Heart left ventricle (tissue), 16 donors: ENCODE measurements around the gene CPN1. TPM values are rescaled to one million over a fixed set of nuclear protein-coding genes. Genes with fewer than 3 reads are reported as not detected.

Source experiments
- ATAC-seq, 4 donors: fragments of 200-7000 bp; cut with Tn5 transposase; one replicate each; pipeline ENCODE4 v1.9.1; 2020 to 2022; ENCODE audit warnings: moderate library complexity in 4 of 4, mild to moderate bottlenecking in 3 of 4, moderate number of reproducible peaks in 1 of 4
- DNase-seq, 5 donors: peaks; one replicate each; pipeline ENCODE4 v3.0.0-alpha.2; 2020
- H3K27ac ChIP-seq, 12 donors: fragments of 200-600 bp; sonication (generic) in 4 of 12; one replicate each; pipeline versions ENCODE4 v1.5.0 to v1.8.0; 2016 to 2022; ENCODE audit warnings: mild to moderate bottlenecking in 2 of 12
- H3K27me3 ChIP-seq, 9 donors: fragments of 200-600 bp; sonication (generic) in 2 of 9; one replicate each; pipeline versions ENCODE4 v1.5.1 to v1.8.0; 2016 to 2022; ENCODE audit warnings: mild to moderate bottlenecking in 3 of 9
- H3K36me3 ChIP-seq, 9 donors: fragments of 200-600 bp; sonication (generic) in 2 of 9; one replicate each; pipeline versions ENCODE4 v1.5.0 to v1.8.0; 2018 to 2022; ENCODE audit warnings: mild to moderate bottlenecking in 2 of 9
- H3K4me1 ChIP-seq, 12 donors: fragments of 200-600 bp; sonication (generic) in 4 of 12; one replicate each; pipeline versions ENCODE4 v1.5.0 to v1.8.0; 2016 to 2022; ENCODE audit warnings: mild to moderate bottlenecking in 3 of 12
- H3K4me3 ChIP-seq, 12 donors: fragments of 200-600 bp; sonication (generic) in 4 of 12; one replicate each; pipeline versions ENCODE4 v1.5.0 to v1.8.0; 2017 to 2022; ENCODE audit warnings: mild to moderate bottlenecking in 9 of 12, moderate library complexity in 4 of 12
- H3K9me3 ChIP-seq, 12 donors: fragments of 200-600 bp; sonication (generic) in 4 of 12; one replicate each; pipeline versions ENCODE4 v1.5.0 to v1.8.0; 2016 to 2022; ENCODE audit warnings: mild to moderate bottlenecking in 1 of 12
- CTCF ChIP-seq, 12 donors: fragments of 200-600 bp; sonication (generic) in 4 of 12; IDR thresholded peaks; one replicate each; pipeline versions ENCODE4 v1.5.0 to v1.8.0; 2018 to 2022; ENCODE audit warnings: antibody characterized with exemption in 12 of 12, mild to moderate bottlenecking in 5 of 12
- POLR2A ChIP-seq, 2 donors: fragments of 450-650 bp; IDR thresholded peaks; one replicate each; pipeline ENCODE4 v1.6.1; 2017; ENCODE audit warnings: antibody characterized with exemption in 2 of 2, mild to moderate bottlenecking in 2 of 2, moderate library complexity in 2 of 2
- WGBS, 4 donors: extraction: QIAGEN DNeasy Blood & Tissue Kit in 2 of 4; methylation state at CpG; one replicate each; pipeline versions ENCODE4 v1.1.5 to v1.1.7; 2013 to 2018; 5-methylcytosine and 5-hydroxymethylcytosine counted together
- intact Hi-C, 10 donors: fragments of 100-400 bp; cut with DNase I; formaldehyde crosslinking; loops; one replicate each; pipeline versions ENCODE4 v1.11.1 to v1.14.2; 2022
- polyA plus RNA-seq, 2 donors: library from polyadenylated mRNA; stranded (reverse); fragments of 200-250 nt; gene quantifications; one replicate each; pipeline ENCODE4 v1.2.3, GENCODE V29; 2013
- total RNA-seq, 9 donors: library from RNA; depleted of rRNA in 2 of 9; stranded (reverse); fragments of >200 nt in 2 of 9; fragmentation: NEBNext Ultra II Directional in 3 of 9; extraction: Animal tissue kit (Norgen Biotek cat#: 25700) in 3 of 9; gene quantifications; one replicate each; pipeline versions ENCODE4 v1.1.0 to v1.2.4, GENCODE V29; 2016 to 2023
- donor health status: ischemic (EF 13 %, LVEDD 7.1; RV severe dilation, severe dysfunction).
- donor health status: healthy with polysubstance abuse.
- donor health status: DM: no; HTN: yes; CAD: no.
- donor health status: DM: no; HTN: no; CAD: no.
- donor health status: ischemic (EF 25% LVEDD 6.9; RV normal size, moderate dysfunction).
- donor health status: ischemic (EF 25% LVEDD 5.7; RV mildly dilated, moderate dysfunction).
- donor health status: healthy.
- donor health status: DM: yes; HTN: yes; CAD: no.
- donor health status: ischemic (EF 35%, LVEDD 5.7; RV mildly dilated, moderate dysfunction).
- donor health status: nonischemic (EF 11% LVEDD 7.7; RV severe dilation, severe dysfunction).
- donor health status: DM: yes; HTN: yes; CAD: no.
- donor health status: PGD.
- donor health status: ischemic (EF 29% LVEDD 5.4; RV normal size, mild dysfunction).
- donor health status: nonischemic (EF 23%, LVEDD 6.1; RV moderate dilation, normal function).

The CPN1 gene
- total and polyA plus RNA-seq, 11 donors = not detected

DNA sequence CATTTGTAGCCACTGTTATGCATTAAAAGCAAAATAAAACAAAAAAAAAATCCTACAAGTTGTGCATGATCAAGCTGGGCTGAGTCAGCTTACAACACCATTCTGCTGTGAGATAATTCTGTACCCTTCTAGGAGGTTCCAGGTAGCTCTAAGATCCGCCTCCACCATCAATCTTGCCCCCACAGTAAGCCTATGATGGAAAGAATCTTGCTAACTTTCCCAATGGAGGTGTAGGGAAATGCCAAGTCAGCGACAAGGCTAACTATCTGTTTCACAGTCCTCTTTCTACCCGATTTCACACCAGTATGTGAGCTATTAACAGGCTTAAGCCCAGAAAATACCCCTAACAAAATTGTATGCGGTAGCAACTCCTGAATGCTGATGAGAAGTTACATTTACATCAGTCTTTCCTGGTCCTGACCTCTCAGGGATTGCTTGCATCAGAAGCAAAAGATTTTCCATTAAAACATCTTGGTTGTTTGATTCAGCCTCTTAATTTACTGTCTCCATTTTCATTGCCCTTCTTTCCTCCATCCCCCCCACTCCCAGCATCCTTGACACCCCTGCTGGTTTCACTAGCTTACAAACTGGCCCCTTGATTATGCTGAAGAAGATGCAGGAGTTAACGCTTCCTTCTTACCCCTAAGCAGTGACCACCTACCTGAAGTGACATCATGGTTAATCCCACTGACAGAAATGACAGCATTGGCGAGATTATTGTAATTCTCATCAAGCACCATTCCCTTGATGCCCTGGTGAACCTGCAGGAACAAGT lies 27.8 kb downstream of the CPN1 start:
- H3K4me3 ChIP-seq = no peak overlapping the region
- no peak overlapping the region for H3K27ac ChIP-seq
- H3K9me3 ChIP-seq = peaks cover 0 to 9% (median 2%) of the 10 kb centered on the region in 12 donors
- no peaks in the 10 kb centered on the region for H3K36me3 ChIP-seq
- H3K27me3 ChIP-seq = peaks cover 0 to 27% (median 0%) of the 10 kb centered on the region in 9 donors
- DNase-seq (no peak), ATAC-seq (no peak)
- H3K4me1 ChIP-seq = no peaks in the 10 kb centered on the region
- TF ChIP-seq CTCF (IDR thresholded peaks at IDR 0.05) = no peak
- TF ChIP-seq POLR2A (IDR thresholded peaks at IDR 0.05) = no peak
- intact Hi-C loops = no loop called here
- WGBS, 4 donors = 29 to 39% (median 31%) methylated on average over 6 of the region's 6 CpGs

DNA sequence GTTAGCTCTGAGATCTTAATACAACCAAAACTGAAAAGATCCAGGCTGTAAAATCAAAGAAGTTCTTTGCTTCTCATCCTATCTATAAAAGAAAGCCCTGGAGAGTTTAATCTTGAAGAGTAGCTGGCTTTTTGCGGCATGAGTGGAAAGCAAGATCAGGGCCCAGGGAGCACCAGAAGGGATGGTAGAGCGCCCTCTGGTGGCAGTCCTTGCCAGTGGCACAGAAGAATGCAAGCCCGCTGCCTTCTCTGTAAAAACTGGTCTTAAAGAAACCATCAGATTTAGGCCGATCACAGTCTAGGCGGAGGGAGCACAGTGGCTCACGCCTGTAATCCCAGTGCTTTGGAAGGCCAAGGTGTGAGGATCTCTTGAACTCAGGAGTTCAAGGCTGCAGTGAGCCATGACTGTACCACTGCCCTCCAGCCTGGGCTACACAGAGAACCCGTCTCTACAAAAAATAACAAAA lies 35.6 kb downstream of the CPN1 start:
- TF ChIP-seq CTCF (IDR thresholded peaks at IDR 0.05) (peak; percentile 91 to 98 (median 96)), POLR2A (IDR thresholded peaks at IDR 0.05) (no peak)
- Histone ChIP-seq H3K4me1 (peaks cover 0 to 33% (median 21%) of the 10 kb centered on the region in 12 donors), H3K36me3 (no peaks in the 10 kb centered on the region), H3K4me3 (no peak overlapping the region), H3K27me3 (no peaks in the 10 kb centered on the region), H3K27ac (peak overlapping the region in 3 of 12 donors; percentile 14 to 80 (median 50)), H3K9me3 (no peaks in the 10 kb centered on the region)
- intact Hi-C loops = loop anchor here (1.0 to 10.0 kb wide), 9 partner anchors 34 to 201 kb away; partner anchors contain the start of gene DNMBP (in 1 of the 10)
- 16 to 18% (median 18%) methylated on average over 7 of the region's 7 CpGs for WGBS, 4 donors
- peak; percentile 65 to 79 (median 74) for ATAC-seq
- peak; percentile 85 to 92 (median 87) for DNase-seq

GRCh38 chr10:100045592-100045991 lies 36.1 kb downstream of the CPN1 start:
- no peak for ATAC-seq
- peak overlapping the region in 5 of 12 donors; percentile 3 to 80 (median 50) for H3K27ac ChIP-seq

More at GRCh38 chr10:100045592-100045991, 36.1 kb downstream of the CPN1 start:
- intact Hi-C loops = loop anchor here in 8 of 10 donors (2.0 to 10.0 kb wide), 6 partner anchors 33 to 198 kb away; partner anchors contain the start of gene DNMBP (in 2 of the 8)
- DNase-seq = no peak
- WGBS, 4 donors = 50 to 67% (median 61%) methylated on average over 2 of the region's 2 CpGs
- H3K36me3 ChIP-seq = no peaks in the 10 kb centered on the region
- TF ChIP-seq POLR2A (IDR thresholded peaks at IDR 0.05) (no peak), CTCF (IDR thresholded peaks at IDR 0.05) (no peak)
- H3K4me3 ChIP-seq = no peak overlapping the region
- peaks cover 0 to 33% (median 21%) of the 10 kb centered on the region in 12 donors for H3K4me1 ChIP-seq
- no peaks in the 10 kb centered on the region for H3K9me3 ChIP-seq
- H3K27me3 ChIP-seq = no peaks in the 10 kb centered on the region
